Measurements from ENCODE around the gene FOXO6.

Gene FOXO6

DNA sequence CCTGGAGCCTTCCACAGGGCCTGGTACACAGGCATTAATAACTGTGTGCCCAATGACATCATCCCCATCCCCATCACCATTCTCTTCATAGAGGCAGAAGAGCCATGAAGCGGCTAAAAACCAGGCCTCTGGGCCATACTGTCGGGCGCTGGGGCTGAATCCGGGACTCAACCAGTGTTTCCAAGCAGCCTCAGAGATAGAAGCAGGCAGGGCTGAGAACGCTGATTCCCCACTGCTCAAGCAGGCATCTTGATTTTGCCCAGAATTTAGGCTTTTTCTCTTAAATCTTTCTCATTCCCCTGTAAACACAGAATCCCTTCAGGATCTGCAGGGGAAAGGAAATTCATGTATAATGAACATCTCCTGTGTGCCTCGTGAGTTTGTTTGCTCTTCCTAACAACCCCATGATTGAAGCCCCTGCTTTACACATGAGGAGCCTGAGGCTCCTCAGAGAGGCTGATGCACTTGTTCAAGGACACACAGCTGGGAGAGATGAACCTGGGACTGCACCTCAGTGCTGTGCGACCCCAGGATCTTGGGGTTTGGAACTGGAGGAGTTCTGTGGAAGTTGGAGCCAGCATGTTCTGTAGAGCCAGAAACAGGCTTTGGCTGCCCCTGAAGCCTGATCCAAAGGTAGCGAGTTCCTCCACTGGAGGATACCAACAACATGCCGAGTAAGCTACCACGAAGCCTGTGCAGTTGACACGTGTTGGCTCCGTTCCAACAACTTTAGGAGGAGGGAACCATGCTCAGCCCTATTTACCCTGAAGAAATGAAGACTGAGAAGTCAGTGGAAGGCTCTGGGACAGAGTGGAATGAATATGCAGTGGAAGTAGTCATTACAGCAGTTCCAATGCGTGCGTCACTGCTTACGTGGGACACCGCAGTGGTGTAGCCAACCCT is 67.8 kb downstream of the FOXO6 start:
- Histone ChIP-seq H3K4me3 (ENCODE audit: low read length) (no peak overlapping the region), H3K4me1 (ENCODE audit: insufficient read depth, low read length) (no peaks in the 10 kb centered on the region), H2AFZ (ENCODE audit: low read depth, low read length) (no peak overlapping the region), H3K9me3 (ENCODE audit: low read length) (no peaks in the 10 kb centered on the region), H3K27me3 (ENCODE audit: insufficient read depth, low read length) (no peaks in the 10 kb centered on the region), H3K36me3 (ENCODE audit: insufficient read depth, low read length) (no peaks in the 10 kb centered on the region)

DNA sequence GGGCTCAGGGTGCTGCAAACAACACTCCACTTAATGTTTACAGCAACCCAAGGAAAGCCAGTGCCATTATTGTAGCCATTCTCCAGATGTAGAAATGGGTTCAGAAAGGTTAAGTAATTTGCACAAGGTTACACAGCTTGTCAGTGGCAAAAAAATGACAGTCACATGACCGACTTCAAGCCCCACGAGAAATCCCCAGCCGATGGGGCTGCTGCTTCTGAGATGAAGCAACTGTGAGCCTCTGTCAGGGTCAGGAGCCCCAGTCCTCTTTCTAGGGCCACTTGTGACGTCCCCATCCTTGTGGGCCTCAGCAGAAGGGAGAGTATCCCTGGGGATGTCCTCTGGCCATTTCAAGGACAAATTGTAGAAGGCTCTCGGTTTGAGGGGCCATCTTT is 68.4 kb downstream of the FOXO6 start:
- Histone ChIP-seq H3K4me3 (ENCODE audit: low read length) (no peak overlapping the region), H3K27me3 (ENCODE audit: insufficient read depth, low read length) (no peaks in the 10 kb centered on the region), H3K9me3 (ENCODE audit: low read length) (no peaks in the 10 kb centered on the region), H2AFZ (ENCODE audit: low read depth, low read length) (no peak overlapping the region), H3K36me3 (ENCODE audit: insufficient read depth, low read length) (no peaks in the 10 kb centered on the region), H3K4me1 (ENCODE audit: insufficient read depth, low read length) (no peaks in the 10 kb centered on the region)

DNA sequence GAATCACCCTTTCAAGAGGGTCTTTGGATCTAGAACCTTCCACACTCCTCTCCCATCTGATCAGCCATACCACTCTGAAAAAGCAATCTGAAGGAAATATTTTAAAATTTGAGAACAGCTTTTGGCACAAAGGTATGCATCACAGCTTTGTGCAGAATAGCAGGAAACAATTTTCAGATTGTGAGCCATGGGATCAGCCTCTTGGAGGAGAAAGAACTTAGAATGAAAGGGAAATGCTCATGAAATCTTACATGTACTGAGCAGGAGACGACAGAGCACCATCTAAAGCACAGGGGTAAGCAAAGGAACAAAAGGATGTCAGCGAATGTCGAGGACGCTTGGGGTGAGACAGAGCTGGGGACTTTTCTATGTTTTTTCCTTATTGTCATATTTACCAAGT is 68.8 kb downstream of the FOXO6 start:
- no peaks in the 10 kb centered on the region for H3K9me3 ChIP-seq (ENCODE audit: low read length)
- no peaks in the 10 kb centered on the region for H3K27me3 ChIP-seq (ENCODE audit: insufficient read depth, low read length)
- no peak overlapping the region for H2AFZ ChIP-seq (ENCODE audit: low read depth, low read length)
- H3K4me3 ChIP-seq (ENCODE audit: low read length), result no peak overlapping the region
- H3K36me3 ChIP-seq (ENCODE audit: insufficient read depth, low read length), result no peaks in the 10 kb centered on the region
- H3K4me1 ChIP-seq (ENCODE audit: insufficient read depth, low read length), result no peaks in the 10 kb centered on the region

DNA sequence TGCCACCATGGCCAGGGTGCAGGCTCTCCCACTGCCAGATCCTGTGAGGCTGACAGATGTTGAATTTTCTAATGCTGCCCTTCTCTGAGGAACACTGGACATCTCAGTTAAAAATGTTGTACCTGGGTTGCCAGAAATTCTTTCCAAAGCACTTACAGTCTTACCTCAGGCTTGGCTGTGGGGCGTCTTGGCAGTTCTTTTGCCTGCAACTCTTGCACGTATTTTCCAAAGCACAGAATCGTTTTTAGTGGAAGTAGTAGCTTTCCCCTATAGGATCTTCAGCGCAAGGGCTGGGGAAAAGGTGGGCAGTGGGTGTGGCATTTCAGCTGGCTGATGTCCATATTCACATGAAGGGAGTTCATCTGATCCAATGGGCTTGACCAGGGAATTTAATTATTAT is 69.3 kb downstream of the FOXO6 start:
- H3K4me1 ChIP-seq (ENCODE audit: insufficient read depth, low read length), result peaks cover 4% of the 10 kb centered on the region
- no peak overlapping the region for H2AFZ ChIP-seq (ENCODE audit: low read depth, low read length)
- no peaks in the 10 kb centered on the region for H3K9me3 ChIP-seq (ENCODE audit: low read length)
- H3K4me3 ChIP-seq (ENCODE audit: low read length), result no peak overlapping the region
- H3K36me3 ChIP-seq (ENCODE audit: insufficient read depth, low read length), result no peaks in the 10 kb centered on the region
- no peaks in the 10 kb centered on the region for H3K27me3 ChIP-seq (ENCODE audit: insufficient read depth, low read length)

DNA sequence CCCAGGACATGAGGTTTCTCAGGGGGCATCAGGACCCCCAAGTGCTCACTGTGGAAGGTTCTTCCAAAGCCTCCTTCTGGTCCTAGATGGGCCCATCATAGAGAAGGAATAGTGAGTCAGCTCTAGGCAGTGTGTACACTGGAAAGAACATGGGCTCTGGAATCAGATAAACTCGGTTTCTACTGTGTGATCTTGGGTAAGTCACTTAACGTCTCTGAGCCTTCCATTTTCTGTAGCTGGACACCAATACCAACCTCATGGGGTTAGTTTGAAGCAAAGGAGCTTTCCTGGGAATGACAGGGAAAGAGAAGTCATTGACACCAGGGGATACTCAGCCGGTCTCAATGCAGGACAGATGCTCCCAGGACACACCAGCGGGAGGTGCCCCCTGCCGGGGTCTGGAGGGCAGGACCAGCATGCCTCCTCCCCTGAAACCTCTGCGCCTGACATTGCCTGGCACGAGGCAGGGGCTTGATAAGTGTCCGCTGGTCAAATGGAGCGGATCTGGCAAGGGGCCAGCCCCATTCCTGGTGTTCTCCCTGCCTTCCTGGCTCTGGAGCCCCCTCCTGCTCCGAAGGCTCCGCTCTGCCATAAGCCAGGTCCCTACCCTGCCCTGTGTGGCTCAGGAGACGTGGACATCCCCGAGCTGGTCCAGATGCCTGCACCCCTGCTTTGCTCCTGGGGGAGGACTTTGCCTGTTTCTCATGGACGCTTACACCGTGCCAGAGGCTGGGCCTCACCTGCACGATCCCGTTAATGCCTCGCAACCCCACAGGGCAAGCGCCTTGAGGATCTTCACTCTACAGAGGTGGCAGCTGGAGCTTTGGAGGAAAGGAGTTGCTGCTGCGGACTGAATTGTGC is 70.5 kb downstream of the FOXO6 start:
- no peak overlapping the region for H3K4me3 ChIP-seq (ENCODE audit: low read length)
- peaks cover 8% of the 10 kb centered on the region for H3K4me1 ChIP-seq (ENCODE audit: insufficient read depth, low read length)
- H3K9me3 ChIP-seq (ENCODE audit: low read length), result no peaks in the 10 kb centered on the region
- no peak overlapping the region for H2AFZ ChIP-seq (ENCODE audit: low read depth, low read length)
- no peaks in the 10 kb centered on the region for H3K36me3 ChIP-seq (ENCODE audit: insufficient read depth, low read length)
- H3K27me3 ChIP-seq (ENCODE audit: insufficient read depth, low read length), result peaks cover 6% of the 10 kb centered on the region

Measured in neuron (in vitro differentiated cells).